Caco-2 (cell line): ENCODE results near the gene EPHA2. TPM values are rescaled to one million over a fixed set of nuclear protein-coding genes. Genes with fewer than 3 reads are reported as not detected.

Experiments used
- BruUV-seq: library from RNA; stranded (reverse); fragments of 400-500 nt; replicated peaks from 2 replicates; lab custom pipeline; 2021; lab: Mats Ljungman, UMichigan
- CTCF ChIA-PET: fragments of 300-600 bp; sonication (Branson Sonifier 250); formaldehyde crosslinking; loops from one replicate; lab custom pipeline; 2022; ENCODE audit warnings: antibody characterized with exemption; lab: Charles Lee
- POLR2A ChIA-PET: fragments of 300-600 bp; sonication (Branson Sonifier 250); formaldehyde crosslinking; loops from one replicate; lab custom pipeline; 2022; ENCODE audit warnings: antibody characterized with exemption; lab: Charles Lee
- DNase-seq, 2 experiments: peaks; one replicate each; pipeline versions ENCODE4 v3.0.0 to v3.0.0-alpha.2; 2020 to 2022
- H3K27me3 ChIP-seq: replicated peaks from 2 replicates; pipeline ENCODE4 v1.6.0; 2011; ENCODE audit warnings: low read length; ENCODE audit not compliant: control insufficient read depth, insufficient read depth
- H3K36me3 ChIP-seq: 2 replicates; pipeline ENCODE4 v1.5.1; 2011; ENCODE audit warnings: low read length; ENCODE audit not compliant: control insufficient read depth, insufficient read depth
- H3K4me1 ChIP-seq: fragments of 250-450 bp; sonication (Bioruptor Pico); 2 replicates; pipeline ENCODE4 v1.5.1; 2020; ENCODE audit warnings: mild to moderate bottlenecking
- H3K4me3 ChIP-seq: 2 replicates; pipeline ENCODE4 v1.5.1; 2011; ENCODE audit warnings: low read depth, mild to moderate bottlenecking, control low read depth, low read length
- H3K9me3 ChIP-seq: fragments of 250-450 bp; sonication (Bioruptor Pico); 2 replicates; pipeline ENCODE4 v1.5.1; 2020; ENCODE audit warnings: mild to moderate bottlenecking, moderate library complexity
- H3K27ac Mint-ChIP-seq: one replicate; pipeline ENCODE4 v1.8.0; 2022; ENCODE audit warnings: mixed read lengths; ENCODE audit not compliant: unreplicated experiment
- H3K27me3 Mint-ChIP-seq: one replicate; pipeline ENCODE4 v1.8.0; 2022; ENCODE audit warnings: mixed read lengths; ENCODE audit not compliant: insufficient read depth, unreplicated experiment
- H3K36me3 Mint-ChIP-seq: one replicate; pipeline ENCODE4 v1.8.0; 2022; ENCODE audit warnings: mild to moderate bottlenecking, mixed read lengths; ENCODE audit not compliant: insufficient read depth, unreplicated experiment
- H3K4me1 Mint-ChIP-seq: one replicate; pipeline ENCODE4 v1.8.0; 2022; ENCODE audit warnings: low read depth, mixed read lengths; ENCODE audit not compliant: unreplicated experiment
- H3K4me3 Mint-ChIP-seq: one replicate; pipeline ENCODE4 v1.8.0; 2022; ENCODE audit warnings: mild to moderate bottlenecking, moderate library complexity, mixed read lengths; ENCODE audit not compliant: unreplicated experiment
- H3K9me3 Mint-ChIP-seq: one replicate; pipeline ENCODE4 v1.8.0; 2022; ENCODE audit warnings: mixed read lengths; ENCODE audit not compliant: unreplicated experiment
- intact Hi-C: fragments of 100-400 bp; cut with micrococcal nuclease; formaldehyde crosslinking; loops from one replicate; pipeline ENCODE4 v1.10.0; 2022; ENCODE audit not compliant: unreplicated experiment
- total RNA-seq: library from RNA; stranded (reverse); gene quantifications from 2 replicates; pipeline ENCODE4 v1.2.3, GENCODE V29; 2022
- TF ChIP-seq, protein P1 (sequence below), 2 experiments: fragments of 200-600 bp in 1 of 2; IDR thresholded peaks; 1 replicate in 1 of 2; 2 replicates in 1 of 2; pipeline versions ENCODE4 v1.5.1 to v1.8.0; 2011 to 2022; ENCODE audit warnings: antibody characterized with exemption in 1 of 2, control low read depth in 1 of 2, inconsistent platforms in 1 of 2, low read depth in 1 of 2, low read length in 1 of 2, mild to moderate bottlenecking in 1 of 2, moderate library complexity in 1 of 2; ENCODE audit not compliant: insufficient read depth in 1 of 2, severe bottlenecking in 1 of 2, unreplicated experiment in 1 of 2

The EPHA2 gene
- total RNA-seq, 1 experiment from 2014 or later = 31.2 TPM

DNA sequence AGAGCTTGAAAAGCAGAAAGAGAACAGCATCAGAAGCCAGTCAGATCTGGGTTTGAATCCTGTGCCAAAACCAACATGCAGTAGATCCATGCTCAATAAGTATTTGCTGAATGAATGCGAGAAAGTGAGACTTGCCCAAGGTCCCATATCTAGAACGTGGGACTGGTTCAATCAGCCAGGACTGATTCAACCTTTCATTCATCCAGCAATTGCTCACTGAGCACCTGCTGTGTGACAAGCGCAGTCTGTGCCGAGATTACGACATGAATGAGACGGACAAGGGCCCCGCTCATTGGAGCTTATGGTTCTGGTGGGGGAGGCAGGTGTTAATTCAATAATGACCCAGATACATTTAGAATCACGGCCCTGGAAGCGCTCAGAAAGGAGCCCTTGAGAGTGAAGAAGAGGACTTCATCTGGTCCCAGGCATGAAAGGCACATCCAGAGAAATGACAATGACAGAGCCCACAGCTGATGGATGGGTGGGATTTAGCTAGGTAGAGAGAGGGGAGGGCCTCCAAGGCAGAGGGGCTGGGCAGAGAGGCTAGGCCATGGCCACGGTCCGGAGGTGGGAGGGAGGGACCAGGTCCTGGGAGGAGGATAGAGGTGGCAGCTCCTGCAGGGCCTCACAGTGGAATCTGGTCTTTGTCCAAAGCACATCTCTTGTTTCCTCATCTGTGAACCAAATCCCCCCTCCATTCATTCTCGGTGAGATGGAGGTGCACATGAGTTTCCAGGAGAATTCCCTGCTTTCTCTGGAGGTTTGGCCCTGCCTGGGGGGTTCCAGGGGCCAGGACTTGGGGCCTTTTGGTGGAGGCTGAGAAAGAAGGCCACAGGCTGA lies 78.2 kb downstream of the EPHA2 start:
- Histone ChIP-seq H3K4me1 (peaks cover 5% of the 10 kb centered on the region; the same call in 1 of the 2 replicates), H3K4me3 (no peak overlapping the region), H3K9me3 (no peaks in the 10 kb centered on the region), H3K27me3 (no peaks in the 10 kb centered on the region), H3K36me3 (no peaks in the 10 kb centered on the region)
- Mint-ChIP-seq H3K36me3 (no peaks in the 10 kb centered on the region), H3K4me3 (no peak overlapping the region), H3K9me3 (no peaks in the 10 kb centered on the region), H3K27me3 (no peaks in the 10 kb centered on the region), H3K4me1 (no peaks in the 10 kb centered on the region), H3K27ac (no peak overlapping the region)
- TF ChIP-seq, protein P1, sequence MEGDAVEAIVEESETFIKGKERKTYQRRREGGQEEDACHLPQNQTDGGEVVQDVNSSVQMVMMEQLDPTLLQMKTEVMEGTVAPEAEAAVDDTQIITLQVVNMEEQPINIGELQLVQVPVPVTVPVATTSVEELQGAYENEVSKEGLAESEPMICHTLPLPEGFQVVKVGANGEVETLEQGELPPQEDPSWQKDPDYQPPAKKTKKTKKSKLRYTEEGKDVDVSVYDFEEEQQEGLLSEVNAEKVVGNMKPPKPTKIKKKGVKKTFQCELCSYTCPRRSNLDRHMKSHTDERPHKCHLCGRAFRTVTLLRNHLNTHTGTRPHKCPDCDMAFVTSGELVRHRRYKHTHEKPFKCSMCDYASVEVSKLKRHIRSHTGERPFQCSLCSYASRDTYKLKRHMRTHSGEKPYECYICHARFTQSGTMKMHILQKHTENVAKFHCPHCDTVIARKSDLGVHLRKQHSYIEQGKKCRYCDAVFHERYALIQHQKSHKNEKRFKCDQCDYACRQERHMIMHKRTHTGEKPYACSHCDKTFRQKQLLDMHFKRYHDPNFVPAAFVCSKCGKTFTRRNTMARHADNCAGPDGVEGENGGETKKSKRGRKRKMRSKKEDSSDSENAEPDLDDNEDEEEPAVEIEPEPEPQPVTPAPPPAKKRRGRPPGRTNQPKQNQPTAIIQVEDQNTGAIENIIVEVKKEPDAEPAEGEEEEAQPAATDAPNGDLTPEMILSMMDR (IDR thresholded peaks at IDR 0.05; ENCODE audit: insufficient read depth in 1 of 2, low read depth in 1 of 2, low read length in 1 of 2, severe bottlenecking in 1 of 2, unreplicated experiment in 1 of 2) = no peak
- DNase-seq = no peak
- no TSS peak for BruUV-seq
- ChIA-PET CTCF (interaction anchor here (1.2 to 3.3 kb wide), 3 partner anchors 96 to 112 kb away, joined by 3 to 24 read pairs (median 23); no protein-coding TSS in a partner anchor), POLR2A (no interaction called here)
- intact Hi-C loops = loop anchor here (10.0 kb wide), 1 partner anchor 287 kb away; the partner anchor contains the start of gene SZRD1

DNA sequence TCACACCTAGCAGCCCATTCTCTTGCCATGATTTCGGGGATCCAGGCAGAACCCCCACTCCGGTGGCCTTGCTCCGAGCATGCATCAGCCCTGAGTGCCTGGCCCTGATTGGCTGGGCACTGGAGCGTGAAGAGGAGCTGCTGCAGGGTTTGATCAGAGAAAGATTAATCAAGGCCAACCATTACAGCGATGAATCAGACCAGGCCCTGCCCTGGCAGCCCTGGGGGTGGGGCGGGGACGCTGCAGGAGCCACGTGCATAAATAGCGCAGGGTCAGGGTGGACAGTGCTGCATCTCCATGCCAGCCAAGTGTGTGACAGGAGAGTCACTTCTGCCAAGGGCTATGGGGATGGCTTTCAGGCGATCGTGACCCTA lies 79.0 kb downstream of the EPHA2 start:
- no peaks in the 10 kb centered on the region for H3K36me3 ChIP-seq
- H3K27me3 Mint-ChIP-seq = no peaks in the 10 kb centered on the region
- H3K9me3 ChIP-seq = no peaks in the 10 kb centered on the region
- no peaks in the 10 kb centered on the region for H3K27me3 ChIP-seq
- H3K9me3 Mint-ChIP-seq = no peaks in the 10 kb centered on the region
- ChIA-PET POLR2A (no interaction called here), CTCF (no interaction called here)
- H3K4me3 Mint-ChIP-seq = no peak overlapping the region
- BruUV-seq = no TSS peak
- TF ChIP-seq, protein P1 (IDR thresholded peaks at IDR 0.05; ENCODE audit: insufficient read depth in 1 of 2, low read depth in 1 of 2, low read length in 1 of 2, severe bottlenecking in 1 of 2, unreplicated experiment in 1 of 2) = no peak
- H3K4me1 Mint-ChIP-seq = no peaks in the 10 kb centered on the region
- no peak for DNase-seq
- intact Hi-C loops = loop anchor here (10.0 kb wide), 1 partner anchor 288 kb away; the partner anchor contains the start of gene SZRD1
- H3K27ac Mint-ChIP-seq = no peak overlapping the region
- peaks cover 5% of the 10 kb centered on the region; the same call in 1 of the 2 replicates for H3K4me1 ChIP-seq
- H3K4me3 ChIP-seq = no peak overlapping the region
- no peaks in the 10 kb centered on the region for H3K36me3 Mint-ChIP-seq

DNA sequence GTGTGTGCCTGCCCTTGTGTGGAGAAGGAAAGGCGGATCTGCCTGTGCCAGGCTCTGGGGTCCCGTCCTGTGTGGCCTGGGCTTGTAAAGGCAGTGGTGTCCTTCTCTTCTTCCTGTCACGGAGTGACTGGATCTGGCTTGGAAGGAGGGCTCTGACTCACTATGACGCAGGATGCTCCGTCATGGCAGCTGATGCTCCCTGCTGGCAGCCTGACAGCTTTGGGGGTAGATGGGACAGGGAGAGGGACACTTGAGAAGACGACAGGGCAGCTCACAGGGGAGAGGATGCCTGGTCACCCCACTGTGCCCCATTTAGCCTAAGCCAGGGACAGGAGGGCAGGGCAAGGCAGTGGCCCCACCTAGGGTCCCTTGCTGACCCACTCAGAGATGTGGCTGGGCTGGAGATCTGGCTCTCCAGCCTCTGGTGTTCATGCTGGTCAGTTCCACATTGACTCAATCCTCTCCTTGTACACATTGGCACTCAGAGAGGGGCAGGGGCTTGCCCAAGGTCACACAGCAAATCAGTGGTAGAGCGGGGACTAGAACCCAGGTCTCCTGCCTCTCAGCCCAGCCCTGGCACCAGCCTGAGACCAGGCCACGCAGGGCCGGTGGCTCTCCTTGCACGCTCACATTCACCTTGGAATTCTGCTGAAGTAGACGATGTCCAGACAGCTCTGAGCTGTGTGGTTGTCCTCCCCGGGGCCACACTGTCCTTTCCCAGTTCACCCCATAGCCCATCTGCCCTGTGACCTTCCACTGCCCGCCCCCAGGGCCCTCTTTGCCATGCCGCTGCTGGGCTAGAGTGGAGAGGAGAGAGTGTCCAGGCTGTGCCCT lies 79.6 kb downstream of the EPHA2 start:
- no peak for DNase-seq
- Histone ChIP-seq H3K4me3 (no peak overlapping the region), H3K36me3 (no peaks in the 10 kb centered on the region), H3K9me3 (no peaks in the 10 kb centered on the region), H3K27me3 (no peaks in the 10 kb centered on the region), H3K4me1 (peaks cover 5% of the 10 kb centered on the region; the same call in 1 of the 2 replicates)
- H3K4me1 Mint-ChIP-seq = no peaks in the 10 kb centered on the region
- H3K9me3 Mint-ChIP-seq = no peaks in the 10 kb centered on the region
- TF ChIP-seq, protein P1 (IDR thresholded peaks at IDR 0.05; ENCODE audit: insufficient read depth in 1 of 2, low read depth in 1 of 2, low read length in 1 of 2, severe bottlenecking in 1 of 2, unreplicated experiment in 1 of 2) = no peak
- POLR2A ChIA-PET = no interaction called here
- no peaks in the 10 kb centered on the region for H3K36me3 Mint-ChIP-seq
- intact Hi-C loops = loop anchor here (10.0 kb wide), 1 partner anchor 289 kb away; the partner anchor contains the start of gene SZRD1
- no peaks in the 10 kb centered on the region for H3K27me3 Mint-ChIP-seq
- CTCF ChIA-PET = no interaction called here
- no peak overlapping the region for H3K27ac Mint-ChIP-seq
- no TSS peak for BruUV-seq
- H3K4me3 Mint-ChIP-seq = no peak overlapping the region
